PC-9 (cell line): Measurements from ENCODE around the gene ABCA4. TPM values are rescaled to one million over a fixed set of nuclear protein-coding genes. Genes with fewer than 3 reads are reported as not detected.

Experiments
- BruUV-seq: library from RNA; stranded (reverse); fragments of 400-500 nt; replicated peaks from 2 replicates; lab custom pipeline; 2021; lab: Mats Ljungman, UMichigan
- CTCF ChIA-PET: fragments of 300-600 bp; sonication (Branson Sonifier 250); formaldehyde crosslinking; loops from one replicate; lab custom pipeline; 2022; ENCODE audit warnings: antibody characterized with exemption; lab: Charles Lee
- POLR2A ChIA-PET: fragments of 300-600 bp; sonication (Branson Sonifier 250); formaldehyde crosslinking; loops from one replicate; lab custom pipeline; 2022; ENCODE audit warnings: antibody characterized with exemption; ENCODE audit not compliant: unreplicated experiment; lab: Charles Lee
- DNase-seq, 2 experiments: peaks; one replicate each; pipeline versions ENCODE4 v3.0.0 to v3.0.0-alpha.2; 2015 to 2022; ENCODE audit warnings: mixed read lengths in 1 of 2
- H2AFZ ChIP-seq: fragments of 200-600 bp; sonication (generic); 2 replicates; pipeline ENCODE4 v1.8.1; 2017; ENCODE audit warnings: antibody characterized with exemption
- H3F3A ChIP-seq: fragments of 200-600 bp; sonication (generic); 2 replicates; pipeline ENCODE4 v1.8.1; 2017; ENCODE audit warnings: antibody characterized with exemption, mild to moderate bottlenecking, low read depth; ENCODE audit not compliant: insufficient read depth
- H3K27ac ChIP-seq: fragments of 200-600 bp; sonication (generic); 2 replicates; pipeline ENCODE4 v1.6.1; 2016; ENCODE audit warnings: mixed run types
- H3K27me3 ChIP-seq: fragments of 200-600 bp; sonication (generic); 2 replicates; pipeline ENCODE4 v1.6.1; 2016; ENCODE audit warnings: low read depth, mixed run types; ENCODE audit not compliant: insufficient read depth
- H3K36me3 ChIP-seq: fragments of 200-600 bp; sonication (generic); 2 replicates; pipeline ENCODE4 v1.6.1; 2016; ENCODE audit warnings: low read depth, mixed run types
- H3K4me1 ChIP-seq: fragments of 200-600 bp; sonication (generic); replicated peaks from 2 replicates; pipeline ENCODE4 v1.6.1; 2016; ENCODE audit warnings: mixed run types; ENCODE audit not compliant: insufficient read depth
- H3K4me2 ChIP-seq: fragments of 200-600 bp; sonication (generic); 2 replicates; pipeline ENCODE4 v1.6.1; 2017; ENCODE audit warnings: mixed run types
- H3K4me3 ChIP-seq: fragments of 200-600 bp; sonication (generic); 2 replicates; pipeline ENCODE4 v1.6.1; 2016; ENCODE audit warnings: mixed run types
- H3K79me2 ChIP-seq: fragments of 200-600 bp; sonication (generic); 2 replicates; pipeline ENCODE4 v1.6.1; 2017; ENCODE audit warnings: low read depth, mixed run types
- H3K9me2 ChIP-seq: fragments of 200-600 bp; sonication (generic); 2 replicates; pipeline ENCODE4 v1.8.1; 2017; ENCODE audit warnings: mild to moderate bottlenecking; ENCODE audit not compliant: insufficient read depth
- H3K9me3 ChIP-seq: fragments of 200-600 bp; sonication (generic); 2 replicates; pipeline ENCODE4 v1.8.1; 2016; ENCODE audit warnings: low read depth; ENCODE audit not compliant: insufficient read depth
- H4K20me1 ChIP-seq: fragments of 200-600 bp; sonication (generic); 2 replicates; pipeline ENCODE4 v1.8.1; 2017; ENCODE audit not compliant: insufficient read depth
- CTCF ChIP-seq: fragments of 200-600 bp; sonication (generic); conservative IDR thresholded peaks from 2 replicates; pipeline ENCODE4 v1.6.1; 2017; ENCODE audit warnings: mixed run types, antibody characterized with exemption, mild to moderate bottlenecking, moderate library complexity
- EZH2 ChIP-seq: fragments of 200-600 bp; sonication (generic); IDR thresholded peaks from 2 replicates; pipeline ENCODE4 v1.8.0; 2017; ENCODE audit warnings: antibody characterized with exemption, low read depth
- intact Hi-C: fragments of 100-400 bp; cut with micrococcal nuclease; formaldehyde crosslinking; loops from one replicate; pipeline ENCODE4 v1.10.0; 2022; ENCODE audit not compliant: unreplicated experiment
- total RNA-seq: library from RNA; stranded (reverse); gene quantifications from 2 replicates; pipeline ENCODE4 v1.2.3, GENCODE V29; 2021

ABCA4 gene
- total RNA-seq, 1 experiment from 2014 or later: 20.8 TPM

- H3K36me3 ChIP-seq: no peaks in the 10 kb centered on the region
- no peak overlapping the region for H3K27ac ChIP-seq
- no peaks in the 10 kb centered on the region for H3K9me2 ChIP-seq
- no peak for DNase-seq
- H2AFZ ChIP-seq: no peak overlapping the region
- 0 out of 2 replicates have a peak, but pooled peaks cover 3% of the 10 kb centered on the region for H3K9me3 ChIP-seq
- no peaks in the 10 kb centered on the region for H3K79me2 ChIP-seq
- H4K20me1 ChIP-seq: no peaks in the 10 kb centered on the region
- 0 out of 2 replicates have a peak, but pooled peaks cover 4% of the 10 kb centered on the region for H3F3A ChIP-seq
- POLR2A ChIA-PET: interaction anchor here (0.6 to 1.3 kb wide), 2 partner anchors 10 to 12 kb away, joined by 4 to 11 read pairs; no protein-coding TSS in a partner anchor
- CTCF ChIA-PET: interaction anchor here (0.6 kb wide), 1 partner anchor 12 kb away, joined by 8 read pairs; no protein-coding TSS in a partner anchor
- H3K4me2 ChIP-seq: no peak overlapping the region
- H3K27me3 ChIP-seq: no peaks in the 10 kb centered on the region
- BruUV-seq: no TSS peak
- TF ChIP-seq EZH2: no peak
- no peak for TF ChIP-seq CTCF
- no peak overlapping the region for H3K4me3 ChIP-seq
- intact Hi-C loops: no loop called here
- H3K4me1 ChIP-seq: peaks cover 15% of the 10 kb centered on the region
Measured at GRCh38 chr1:93976291-93976690, 144.7 kb downstream of the ABCA4 start.

- Histone ChIP-seq H3K79me2 (no peaks in the 10 kb centered on the region), H3K27me3 (no peaks in the 10 kb centered on the region), H2AFZ (no peak overlapping the region), H3K4me2 (no peak overlapping the region), H3K27ac (no peak overlapping the region), H3K36me3 (no peaks in the 10 kb centered on the region), H3K9me3 (0 out of 2 replicates have a peak, but pooled peaks cover 3% of the 10 kb centered on the region), H3F3A (peaks cover 8% of the 10 kb centered on the region; the same call in 1 of the 2 replicates), H4K20me1 (no peaks in the 10 kb centered on the region), H3K4me1 (peaks cover 33% of the 10 kb centered on the region), H3K4me3 (no peak overlapping the region), H3K9me2 (no peaks in the 10 kb centered on the region)
- intact Hi-C loops: no loop called here
- no peak for DNase-seq
- TF ChIP-seq CTCF (no peak), EZH2 (no peak)
- ChIA-PET CTCF (no interaction called here), POLR2A (no interaction called here)
- no TSS peak for BruUV-seq
Measured at GRCh38 chr1:93972341-93972740, 148.6 kb downstream of the ABCA4 start.

GRCh38 chr1:93969887-93970286, 151.1 kb downstream of the ABCA4 start:
- Histone ChIP-seq H3K27me3 (no peaks in the 10 kb centered on the region), H3K4me1 (peaks cover 49% of the 10 kb centered on the region), H3K79me2 (no peaks in the 10 kb centered on the region), H3K9me2 (no peaks in the 10 kb centered on the region), H3K27ac (no peak overlapping the region), H2AFZ (no peak overlapping the region), H3K36me3 (no peaks in the 10 kb centered on the region), H4K20me1 (no peaks in the 10 kb centered on the region), H3K4me2 (no peak overlapping the region), H3K4me3 (no peak overlapping the region), H3F3A (peaks cover 33% of the 10 kb centered on the region), H3K9me3 (0 out of 2 replicates have a peak, but pooled peaks cover 1% of the 10 kb centered on the region)
- CTCF ChIA-PET: interaction anchor here (0.5 kb wide), 1 partner anchor 14 kb away, joined by 14 read pairs; no protein-coding TSS in a partner anchor
- BruUV-seq: no TSS peak
- TF ChIP-seq EZH2 (no peak), CTCF (no peak)
- no peak for DNase-seq
- POLR2A ChIA-PET: interaction anchor here (0.7 kb wide), 1 partner anchor 52 kb away, joined by 3 read pairs; no protein-coding TSS in a partner anchor
- intact Hi-C loops: loop anchor here (10.0 kb wide), 2 partner anchors 285 to 655 kb away; no protein-coding TSS in a partner anchor
